ENCODE results near the gene SEMA3F. TPM values are rescaled to one million over a fixed set of nuclear protein-coding genes. Genes with fewer than 3 reads are reported as not detected.

The SEMA3F gene
- total and polyA plus RNA-seq, 4 donors = 0.60 to 4.8 (median 2.1) TPM

DNA sequence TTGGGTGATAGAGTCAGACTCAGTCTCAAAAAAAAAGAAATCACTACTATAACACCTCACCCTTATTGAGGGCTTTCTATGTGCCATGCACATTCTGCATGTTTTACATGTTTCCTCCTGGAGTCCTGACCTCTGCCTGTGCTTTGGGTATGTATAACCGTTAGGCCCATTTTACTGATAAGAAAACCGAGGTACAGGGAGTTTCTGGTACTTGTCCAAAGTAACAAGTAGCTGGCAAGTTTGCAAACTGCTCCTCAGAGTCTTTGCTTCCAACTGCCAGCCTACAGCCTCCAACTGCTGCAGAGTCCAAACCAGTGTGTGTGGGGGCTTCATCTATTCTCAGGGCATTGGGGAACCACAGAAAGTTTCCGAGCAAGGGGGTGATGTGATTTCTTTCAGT is 77.2 kb downstream of the SEMA3F start:
- no peak overlapping the region for H3K4me3 ChIP-seq (ENCODE audit: low read depth in 1 of 3, low read length in 3 of 3)
- H3K27me3 ChIP-seq (ENCODE audit: control insufficient read depth in 4 of 4, insufficient read depth in 4 of 4, low read length in 3 of 4) = no peaks in the 10 kb centered on the region
- no peak for DNase-seq (ENCODE audit: low spot score)
- no peak overlapping the region for H3K9ac ChIP-seq (ENCODE audit: low read depth in 1 of 2, low read length in 2 of 2)
- 72% methylated on average over 3 of the region's 3 CpGs for WGBS
- no peak for TF ChIP-seq JUND (IDR thresholded peaks at IDR 0.05)
- TF ChIP-seq, protein P1, sequence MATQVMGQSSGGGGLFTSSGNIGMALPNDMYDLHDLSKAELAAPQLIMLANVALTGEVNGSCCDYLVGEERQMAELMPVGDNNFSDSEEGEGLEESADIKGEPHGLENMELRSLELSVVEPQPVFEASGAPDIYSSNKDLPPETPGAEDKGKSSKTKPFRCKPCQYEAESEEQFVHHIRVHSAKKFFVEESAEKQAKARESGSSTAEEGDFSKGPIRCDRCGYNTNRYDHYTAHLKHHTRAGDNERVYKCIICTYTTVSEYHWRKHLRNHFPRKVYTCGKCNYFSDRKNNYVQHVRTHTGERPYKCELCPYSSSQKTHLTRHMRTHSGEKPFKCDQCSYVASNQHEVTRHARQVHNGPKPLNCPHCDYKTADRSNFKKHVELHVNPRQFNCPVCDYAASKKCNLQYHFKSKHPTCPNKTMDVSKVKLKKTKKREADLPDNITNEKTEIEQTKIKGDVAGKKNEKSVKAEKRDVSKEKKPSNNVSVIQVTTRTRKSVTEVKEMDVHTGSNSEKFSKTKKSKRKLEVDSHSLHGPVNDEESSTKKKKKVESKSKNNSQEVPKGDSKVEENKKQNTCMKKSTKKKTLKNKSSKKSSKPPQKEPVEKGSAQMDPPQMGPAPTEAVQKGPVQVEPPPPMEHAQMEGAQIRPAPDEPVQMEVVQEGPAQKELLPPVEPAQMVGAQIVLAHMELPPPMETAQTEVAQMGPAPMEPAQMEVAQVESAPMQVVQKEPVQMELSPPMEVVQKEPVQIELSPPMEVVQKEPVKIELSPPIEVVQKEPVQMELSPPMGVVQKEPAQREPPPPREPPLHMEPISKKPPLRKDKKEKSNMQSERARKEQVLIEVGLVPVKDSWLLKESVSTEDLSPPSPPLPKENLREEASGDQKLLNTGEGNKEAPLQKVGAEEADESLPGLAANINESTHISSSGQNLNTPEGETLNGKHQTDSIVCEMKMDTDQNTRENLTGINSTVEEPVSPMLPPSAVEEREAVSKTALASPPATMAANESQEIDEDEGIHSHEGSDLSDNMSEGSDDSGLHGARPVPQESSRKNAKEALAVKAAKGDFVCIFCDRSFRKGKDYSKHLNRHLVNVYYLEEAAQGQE (IDR thresholded peaks at IDR 0.05) = no peak
- no peak for TF ChIP-seq HNF4G (IDR thresholded peaks at IDR 0.05)
- no peak for TF ChIP-seq RXRA (IDR thresholded peaks at IDR 0.05)
- TF ChIP-seq, protein P2, sequence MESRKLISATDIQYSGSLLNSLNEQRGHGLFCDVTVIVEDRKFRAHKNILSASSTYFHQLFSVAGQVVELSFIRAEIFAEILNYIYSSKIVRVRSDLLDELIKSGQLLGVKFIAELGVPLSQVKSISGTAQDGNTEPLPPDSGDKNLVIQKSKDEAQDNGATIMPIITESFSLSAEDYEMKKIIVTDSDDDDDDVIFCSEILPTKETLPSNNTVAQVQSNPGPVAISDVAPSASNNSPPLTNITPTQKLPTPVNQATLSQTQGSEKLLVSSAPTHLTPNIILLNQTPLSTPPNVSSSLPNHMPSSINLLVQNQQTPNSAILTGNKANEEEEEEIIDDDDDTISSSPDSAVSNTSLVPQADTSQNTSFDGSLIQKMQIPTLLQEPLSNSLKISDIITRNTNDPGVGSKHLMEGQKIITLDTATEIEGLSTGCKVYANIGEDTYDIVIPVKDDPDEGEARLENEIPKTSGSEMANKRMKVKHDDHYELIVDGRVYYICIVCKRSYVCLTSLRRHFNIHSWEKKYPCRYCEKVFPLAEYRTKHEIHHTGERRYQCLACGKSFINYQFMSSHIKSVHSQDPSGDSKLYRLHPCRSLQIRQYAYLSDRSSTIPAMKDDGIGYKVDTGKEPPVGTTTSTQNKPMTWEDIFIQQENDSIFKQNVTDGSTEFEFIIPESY (IDR thresholded peaks at IDR 0.05) = no peak
- TF ChIP-seq, protein P3, sequence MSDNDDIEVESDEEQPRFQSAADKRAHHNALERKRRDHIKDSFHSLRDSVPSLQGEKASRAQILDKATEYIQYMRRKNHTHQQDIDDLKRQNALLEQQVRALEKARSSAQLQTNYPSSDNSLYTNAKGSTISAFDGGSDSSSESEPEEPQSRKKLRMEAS (IDR thresholded peaks at IDR 0.05) = no peak
- no peak for TF ChIP-seq FOXA2 (IDR thresholded peaks at IDR 0.05)
- no peak for TF ChIP-seq FOXA1 (IDR thresholded peaks at IDR 0.05)
- H3K4me1 ChIP-seq (ENCODE audit: control insufficient read depth in 4 of 4, insufficient read depth in 4 of 4, low read length in 3 of 4) = peaks cover 8 to 18% (median 11%) of the 10 kb centered on the region in 4 donors
- no peaks in the 10 kb centered on the region for H3K36me3 ChIP-seq (ENCODE audit: control insufficient read depth in 4 of 4, insufficient read depth in 3 of 4, low read depth in 1 of 4, low read length in 3 of 4)
- H3K27ac ChIP-seq (ENCODE audit: low read depth in 1 of 2, low read length in 2 of 2) = no peak overlapping the region
- H3K9me3 ChIP-seq (ENCODE audit: control insufficient read depth in 4 of 4, low read length in 3 of 4) = no peaks in the 10 kb centered on the region

DNA sequence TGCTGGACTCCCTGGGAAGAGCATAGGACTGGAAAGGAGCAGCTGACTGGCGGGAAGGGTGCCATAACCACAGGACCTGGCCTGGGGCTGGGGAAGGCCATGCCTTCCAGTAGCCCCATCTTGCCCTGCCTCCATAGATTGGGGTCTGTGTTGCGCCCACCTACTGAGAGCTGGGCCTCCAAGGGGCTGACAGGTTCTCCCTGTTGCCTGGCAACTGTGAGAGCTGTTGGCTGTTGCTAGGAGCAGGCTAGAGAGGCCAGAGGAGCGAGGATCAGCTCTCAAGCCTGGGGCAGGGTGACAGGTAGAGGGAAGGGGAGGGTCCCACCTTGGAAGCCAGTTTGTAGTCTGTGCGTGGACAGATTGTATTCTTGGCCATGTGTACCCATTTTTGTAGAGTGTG is 78.1 kb downstream of the SEMA3F start:
- DNase-seq (ENCODE audit: low spot score) = no peak
- no peaks in the 10 kb centered on the region for H3K36me3 ChIP-seq (ENCODE audit: control insufficient read depth in 4 of 4, insufficient read depth in 3 of 4, low read depth in 1 of 4, low read length in 3 of 4)
- TF ChIP-seq FOXA2 (IDR thresholded peaks at IDR 0.05) (no peak), HNF4G (IDR thresholded peaks at IDR 0.05) (no peak), GABPA (IDR thresholded peaks at IDR 0.05 in 1 of 2, conservative IDR thresholded peaks at IDR 0.05 in 1 of 2) (no peak), HNF4A (conservative IDR thresholded peaks at IDR 0.05) (no peak), YY1 (IDR thresholded peaks at IDR 0.05) (no peak), TAF1 (conservative IDR thresholded peaks at IDR 0.05) (no peak), FOXA1 (IDR thresholded peaks at IDR 0.05) (no peak), EGR1 (IDR thresholded peaks at IDR 0.05; ENCODE audit: low read depth in 2 of 2) (no peak), JUND (IDR thresholded peaks at IDR 0.05) (no peak), NR2F2 (IDR thresholded peaks at IDR 0.05) (no peak)
- TF ChIP-seq, protein P4, sequence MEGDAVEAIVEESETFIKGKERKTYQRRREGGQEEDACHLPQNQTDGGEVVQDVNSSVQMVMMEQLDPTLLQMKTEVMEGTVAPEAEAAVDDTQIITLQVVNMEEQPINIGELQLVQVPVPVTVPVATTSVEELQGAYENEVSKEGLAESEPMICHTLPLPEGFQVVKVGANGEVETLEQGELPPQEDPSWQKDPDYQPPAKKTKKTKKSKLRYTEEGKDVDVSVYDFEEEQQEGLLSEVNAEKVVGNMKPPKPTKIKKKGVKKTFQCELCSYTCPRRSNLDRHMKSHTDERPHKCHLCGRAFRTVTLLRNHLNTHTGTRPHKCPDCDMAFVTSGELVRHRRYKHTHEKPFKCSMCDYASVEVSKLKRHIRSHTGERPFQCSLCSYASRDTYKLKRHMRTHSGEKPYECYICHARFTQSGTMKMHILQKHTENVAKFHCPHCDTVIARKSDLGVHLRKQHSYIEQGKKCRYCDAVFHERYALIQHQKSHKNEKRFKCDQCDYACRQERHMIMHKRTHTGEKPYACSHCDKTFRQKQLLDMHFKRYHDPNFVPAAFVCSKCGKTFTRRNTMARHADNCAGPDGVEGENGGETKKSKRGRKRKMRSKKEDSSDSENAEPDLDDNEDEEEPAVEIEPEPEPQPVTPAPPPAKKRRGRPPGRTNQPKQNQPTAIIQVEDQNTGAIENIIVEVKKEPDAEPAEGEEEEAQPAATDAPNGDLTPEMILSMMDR (IDR thresholded peaks at IDR 0.05; ENCODE audit: low read depth, low read length, missing input control) = no peak
- TF ChIP-seq, protein P5, sequence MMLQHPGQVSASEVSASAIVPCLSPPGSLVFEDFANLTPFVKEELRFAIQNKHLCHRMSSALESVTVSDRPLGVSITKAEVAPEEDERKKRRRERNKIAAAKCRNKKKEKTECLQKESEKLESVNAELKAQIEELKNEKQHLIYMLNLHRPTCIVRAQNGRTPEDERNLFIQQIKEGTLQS (IDR thresholded peaks at IDR 0.05) = no peak
- TF ChIP-seq, protein P2 (IDR thresholded peaks at IDR 0.05) = no peak
- WGBS = 96% methylated on average over 4 of the region's 4 CpGs
- no peak overlapping the region for H3K27ac ChIP-seq (ENCODE audit: low read depth in 1 of 2, low read length in 2 of 2)
- H3K4me1 ChIP-seq (ENCODE audit: control insufficient read depth in 4 of 4, insufficient read depth in 4 of 4, low read length in 3 of 4) = peaks cover 6 to 18% (median 13%) of the 10 kb centered on the region in 4 donors
- H3K4me3 ChIP-seq (ENCODE audit: low read depth in 1 of 3, low read length in 3 of 3) = no peak overlapping the region
- H3K9ac ChIP-seq (ENCODE audit: low read depth in 1 of 2, low read length in 2 of 2) = no peak overlapping the region
- no peaks in the 10 kb centered on the region for H3K27me3 ChIP-seq (ENCODE audit: control insufficient read depth in 4 of 4, insufficient read depth in 4 of 4, low read length in 3 of 4)
- no peaks in the 10 kb centered on the region for H3K9me3 ChIP-seq (ENCODE audit: control insufficient read depth in 4 of 4, low read length in 3 of 4)

All from liver (tissue), 9 donors.